Activated CD8-positive, alpha-beta memory T cell treated with anti-CD3 and anti-CD28 coated beads, Interleukin-2, amount 50 U/mL, for 4 hours (primary cell): ENCODE results near the gene SRMS.

Experiments
- DNase-seq: peaks from one replicate; pipeline ENCODE4 v3.0.0-alpha.2; 2020

SRMS gene

GRCh38 chr20:63551068-63551467 lies 3.5 kb upstream of the SRMS start:
- no peak for DNase-seq

- DNase-seq: no peak
Observed at GRCh38 chr20:63549679-63550282, 2.2 kb upstream of the SRMS start.

DNA sequence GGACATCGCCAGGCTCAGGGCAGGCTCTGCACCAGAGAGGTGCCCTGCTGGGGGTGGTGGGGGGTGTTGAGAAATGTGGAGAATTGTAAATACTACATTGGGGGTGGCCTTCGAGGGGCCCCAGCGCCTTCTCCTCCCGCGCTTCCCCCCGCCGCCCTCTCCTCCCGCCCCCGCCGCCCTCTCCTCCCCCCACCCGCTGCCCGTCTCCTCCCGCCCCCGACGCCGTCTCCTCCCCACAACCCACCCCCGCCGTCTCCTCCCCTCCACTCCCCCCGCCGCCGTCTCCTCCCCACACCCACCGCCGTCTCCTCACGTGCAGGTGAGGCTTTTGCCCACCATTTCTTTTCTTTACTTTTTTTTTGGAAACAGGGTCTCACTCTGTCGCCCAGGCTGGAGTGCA lies 1.5 kb upstream of the SRMS start:
- no peak for DNase-seq

- DNase-seq: no peak
Observed at GRCh38 chr20:63548542-63548941, 993 bp upstream of the SRMS start.

DNA sequence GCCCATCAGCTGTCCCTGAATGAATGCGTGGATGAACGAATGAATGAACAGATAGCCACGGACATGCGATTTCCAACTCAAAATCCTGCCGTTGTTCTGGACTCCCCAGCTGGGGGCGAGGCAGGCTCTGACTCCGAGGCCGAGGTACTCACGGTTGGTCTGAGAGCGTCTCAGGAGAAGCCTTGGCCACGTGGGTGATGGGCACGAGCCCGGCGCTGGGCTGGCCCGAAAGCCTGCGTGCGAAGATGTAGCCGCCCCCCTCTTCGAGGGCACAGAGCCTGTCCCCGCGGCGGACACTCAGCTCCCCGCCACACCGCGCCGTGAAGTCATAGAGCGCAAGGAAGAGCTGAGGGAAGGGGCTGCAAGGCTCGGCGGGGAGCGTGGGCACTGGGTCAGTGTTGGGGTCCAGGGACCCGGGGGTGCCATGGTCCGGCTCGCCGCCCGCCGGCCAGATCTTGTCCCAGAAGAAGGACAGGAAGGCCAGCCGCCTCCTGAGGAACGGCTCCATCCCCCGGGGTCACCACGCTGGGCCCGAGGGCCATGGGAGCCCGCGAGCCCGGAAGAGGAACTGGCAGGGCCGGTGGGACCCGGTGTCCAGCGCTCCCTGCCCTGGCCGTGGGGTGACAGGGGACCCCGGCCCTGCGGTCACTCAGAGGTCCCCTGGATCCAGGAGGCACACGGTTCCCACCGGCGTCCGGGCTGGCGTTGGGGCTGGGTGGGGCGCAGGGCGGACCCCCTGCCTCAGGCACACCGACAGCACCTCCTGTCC lies 409 bp downstream of the SRMS start:
- no peak for DNase-seq

GRCh38 chr20:63546256-63546955 lies 1.1 kb downstream of the SRMS start:
- no peak for DNase-seq

DNA sequence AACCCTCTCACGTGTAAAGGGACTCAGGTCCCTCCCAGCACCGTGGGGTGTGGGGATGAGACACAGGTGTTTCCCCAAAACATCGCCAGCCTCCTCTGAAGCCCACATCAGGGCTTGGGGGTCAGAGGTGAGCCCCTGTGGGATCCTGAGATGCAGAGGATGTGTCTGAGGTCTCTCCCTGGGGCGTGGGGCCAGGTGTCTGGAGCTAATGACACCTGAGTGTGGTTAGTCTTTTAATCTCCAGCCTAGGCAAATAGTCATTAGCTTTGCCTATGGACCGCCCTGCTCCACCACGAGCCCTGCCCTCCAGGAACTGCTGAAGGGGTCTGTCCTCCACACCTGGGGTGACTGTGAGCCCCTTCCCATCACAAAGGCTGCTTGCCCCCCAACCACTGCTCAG lies 1.7 kb downstream of the SRMS start:
- DNase-seq: no peak

GRCh38 chr20:63544958-63545516 lies 2.5 kb downstream of the SRMS start:
- DNase-seq: no peak

DNA sequence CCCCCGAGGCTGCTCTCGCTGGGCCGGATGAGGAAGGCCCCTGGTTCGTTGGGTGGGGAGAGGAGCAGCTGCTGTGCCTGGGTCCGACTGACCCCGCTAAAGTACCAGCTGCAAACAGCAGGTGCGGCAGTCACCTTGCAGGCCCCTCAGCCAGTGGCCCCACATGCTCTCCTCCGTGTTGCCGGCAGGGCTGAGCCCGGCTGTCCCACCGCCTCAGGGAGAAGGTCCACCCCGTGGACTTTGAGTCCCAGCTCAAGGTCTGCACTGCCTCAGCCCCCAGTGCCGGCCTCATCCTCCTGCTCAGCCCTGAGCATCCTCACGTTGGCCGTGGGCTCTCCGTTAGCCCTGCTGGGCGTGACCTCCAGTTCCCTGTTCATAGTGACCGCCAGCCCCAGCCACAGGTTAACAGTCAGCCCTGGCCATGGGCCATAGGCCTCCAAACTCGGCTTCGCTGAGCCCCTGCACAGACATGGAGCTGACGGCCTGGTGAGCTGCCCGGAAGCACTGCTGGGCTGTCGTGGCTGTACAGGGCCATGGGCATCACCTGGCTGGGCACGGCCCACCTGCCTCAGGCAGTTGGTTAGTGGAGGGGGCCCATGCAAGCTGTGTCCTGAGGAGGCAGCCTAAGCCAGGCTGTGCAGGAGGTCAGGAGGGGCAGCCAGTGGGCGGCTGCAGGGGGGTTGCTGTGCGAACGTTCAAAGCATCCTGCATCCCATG lies 3.1 kb downstream of the SRMS start:
- DNase-seq: no peak

GRCh38 chr20:63543733-63544132 lies 3.8 kb downstream of the SRMS start:
- DNase-seq: no peak

- no peak for DNase-seq
Observed at GRCh38 chr20:63543131-63543530, 4.4 kb downstream of the SRMS start.

- DNase-seq: no peak
Observed at GRCh38 chr20:63542696-63543095, 4.9 kb downstream of the SRMS start.

DNA sequence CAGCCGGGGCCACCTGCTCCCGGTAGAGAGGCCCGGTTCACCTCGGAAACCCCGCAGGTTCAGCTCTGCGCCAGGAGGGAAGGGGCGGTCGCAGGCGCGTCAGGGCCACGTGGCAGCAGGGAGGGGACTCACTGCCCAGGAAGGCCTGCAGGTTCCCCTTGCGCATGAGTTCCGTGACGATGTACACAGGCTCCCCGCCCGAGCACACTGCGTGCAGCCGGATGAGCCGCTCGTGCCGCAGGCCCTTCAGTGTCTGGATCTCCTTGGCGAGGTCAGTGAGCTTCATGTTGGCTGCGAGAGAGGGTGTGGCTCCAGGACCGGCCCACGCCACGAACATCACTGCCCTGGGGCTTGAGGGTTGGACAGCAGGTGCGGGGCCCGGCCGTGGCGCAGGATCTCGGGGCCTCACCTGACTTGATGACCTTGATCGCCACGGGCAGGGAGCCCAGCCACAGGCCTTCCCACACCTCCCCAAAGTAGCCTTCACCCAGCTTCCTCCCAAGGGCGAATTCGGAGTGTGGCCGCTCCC lies 5.5 kb downstream of the SRMS start:
- DNase-seq: no peak

DNA sequence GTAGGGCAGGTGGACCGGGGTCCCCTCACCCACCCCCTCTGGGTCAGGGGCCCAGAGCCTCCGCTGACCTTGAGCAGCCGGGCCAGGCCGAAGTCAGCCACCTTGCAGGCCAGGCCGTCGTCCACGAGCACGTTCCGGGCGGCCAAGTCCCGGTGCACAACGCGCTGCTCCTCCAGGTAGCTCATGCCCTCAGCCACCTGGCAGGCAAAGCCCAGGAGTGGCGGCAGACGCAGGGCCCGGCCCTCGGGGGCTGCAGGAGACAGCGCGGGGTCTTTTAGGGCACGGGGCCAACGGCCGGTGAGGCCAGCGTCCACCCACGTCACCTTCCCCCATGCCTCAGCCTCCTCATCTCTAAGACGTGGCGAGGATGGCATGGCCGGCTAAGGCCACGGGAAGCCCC lies 6.2 kb downstream of the SRMS start:
- no peak for DNase-seq

- DNase-seq: no peak
Observed at GRCh38 chr20:63540417-63541186, 6.9 kb downstream of the SRMS start.

GRCh38 chr20:63539441-63540370 lies 7.8 kb downstream of the SRMS start:
- no peak for DNase-seq

- DNase-seq: no peak
Observed at GRCh38 chr20:63539092-63539430, 8.5 kb downstream of the SRMS start.

DNA sequence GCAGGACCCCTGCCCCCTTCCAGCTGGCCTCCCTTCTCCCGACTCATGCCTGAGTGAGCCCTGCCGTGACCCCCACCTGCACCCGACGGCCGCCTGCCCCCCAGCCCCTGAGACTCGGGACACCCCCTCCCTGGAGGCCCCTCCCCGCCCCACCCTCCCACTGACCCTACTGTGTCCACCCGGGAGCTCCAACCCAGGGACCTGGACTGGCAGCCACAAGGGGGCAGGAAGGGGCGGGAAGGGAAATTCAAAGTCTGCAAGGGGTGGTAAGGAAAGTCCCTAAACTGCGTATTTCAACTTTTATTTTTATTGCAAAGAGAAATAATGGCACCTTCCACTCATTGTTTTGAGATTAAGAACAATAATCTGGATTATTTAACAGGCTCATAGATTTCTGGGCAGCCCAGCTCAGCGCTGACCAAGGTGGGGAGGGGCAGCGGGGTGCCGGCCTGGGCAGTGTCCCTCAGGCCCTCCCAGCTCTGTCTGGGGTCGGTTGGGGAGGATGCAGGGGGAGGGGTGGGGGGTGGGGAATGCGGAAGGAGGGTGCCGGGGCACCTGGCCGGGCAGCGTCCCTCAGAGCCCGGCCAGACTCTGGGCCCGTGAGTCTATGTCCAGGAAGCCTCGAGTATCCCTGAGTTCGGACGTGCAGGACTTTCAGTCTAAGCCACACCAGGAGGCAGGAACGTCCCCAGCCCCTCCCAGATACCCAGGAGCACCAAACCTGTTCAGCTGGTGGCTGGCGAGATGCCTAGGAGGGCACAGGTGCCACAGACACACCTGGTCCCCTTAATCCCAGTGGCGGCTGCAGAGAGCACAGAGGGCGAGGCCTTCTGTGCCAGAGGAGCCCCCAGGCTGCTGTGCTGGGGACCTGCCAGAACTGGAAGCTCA lies 9.1 kb downstream of the SRMS start:
- DNase-seq: no peak

DNA sequence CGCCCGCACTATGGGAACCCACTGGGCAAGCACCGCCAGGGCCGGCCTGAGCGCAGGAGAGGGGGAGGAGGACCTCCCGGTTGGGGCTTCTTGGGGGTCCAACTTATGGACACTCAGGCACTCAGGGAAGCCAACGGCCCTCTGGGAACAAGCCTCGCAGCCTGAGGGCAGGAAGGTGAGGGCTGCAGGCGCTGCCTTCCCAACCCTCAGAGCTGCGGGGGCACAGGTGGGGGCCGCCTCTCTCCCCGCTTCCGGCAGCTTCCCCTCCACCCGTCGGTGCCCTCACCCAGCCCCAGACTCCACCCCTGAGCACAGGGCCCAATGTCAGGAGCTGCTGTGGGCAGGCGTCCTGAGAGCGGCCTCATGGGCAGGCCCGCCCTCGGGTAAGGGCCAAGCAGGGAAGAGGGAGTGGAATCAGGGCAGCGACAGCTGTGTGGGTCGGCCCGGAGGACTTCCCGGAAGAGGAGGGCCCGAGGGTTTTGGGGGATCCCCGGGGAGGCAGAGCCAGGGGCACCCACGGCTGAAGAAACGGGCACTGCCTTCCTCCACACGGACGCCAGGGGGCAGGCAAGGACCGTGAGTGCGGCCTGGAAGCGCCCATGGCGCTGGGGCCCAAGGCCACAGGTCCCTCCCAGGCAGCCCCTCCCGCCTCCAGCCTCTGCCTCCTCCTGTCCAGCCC lies 9.9 kb downstream of the SRMS start:
- DNase-seq: peak; percentile 92
